HepG2 (cell line): ENCODE results near the gene DAGLB. TPM values are rescaled to one million over a fixed set of nuclear protein-coding genes. Genes with fewer than 3 reads are reported as not detected.

Source experiments
- ATAC-seq: fragments of 200-7000 bp; cut with Tn5 transposase; 3 replicates; pipeline ENCODE4 v1.9.1; 2020; ENCODE audit warnings: mild to moderate bottlenecking, moderate library complexity
- BruUV-seq: library from RNA; stranded (reverse); fragments of 400-500 nt; replicated peaks from 2 replicates; lab custom pipeline; 2021; lab: Mats Ljungman, UMichigan
- CTCF ChIA-PET: fragments of 300-600 bp; formaldehyde crosslinking; extraction: SDS; loops from one replicate; lab custom pipeline; 2021; ENCODE audit warnings: low total read pairs, inconsistent platforms, low intra/inter-chr PET ratio; lab: Yijun Ruan, JAX
- POLR2A ChIA-PET: fragments of 350-600 bp; sonication (Branson Sonifier 250); formaldehyde crosslinking; loops from one replicate; lab custom pipeline; 2020; ENCODE audit warnings: antibody characterized with exemption, inconsistent platforms; lab: Yijun Ruan, JAX
- DNase-seq: peaks from one replicate; pipeline ENCODE4 v3.0.0-alpha.2; 2015; ENCODE audit warnings: low spot score
- FAIRE-seq: peaks from 3 replicates; lab custom pipeline; 2011; peaks lifted over from hg19 to GRCh38; lab: Jason Lieb, UNC
- H2AFZ ChIP-seq: one replicate; pipeline ENCODE4 v1.6.1; 2011; ENCODE audit warnings: low read length, inconsistent platforms
- H3K27ac ChIP-seq: fragments of 300-600 bp; 3 replicates; pipeline ENCODE4 v1.8.0; 2011; ENCODE audit warnings: mixed run types, mild to moderate bottlenecking, mixed read lengths, low read length, inconsistent platforms; ENCODE audit not compliant: insufficient read depth; ENCODE audit errors: extremely low read length
- H3K27me3 ChIP-seq, 2 experiments: fragments of 200-600 bp in 1 of 2; 2 replicates in 1 of 2; 3 replicates in 1 of 2; pipeline versions ENCODE4 v1.6.0 to v1.8.0; 2011; ENCODE audit warnings: low read length in 2 of 2, mild to moderate bottlenecking in 2 of 2, moderate library complexity in 2 of 2, inconsistent platforms in 1 of 2; ENCODE audit not compliant: insufficient read depth in 2 of 2, control insufficient read depth in 1 of 2
- H3K36me3 ChIP-seq, 2 experiments: fragments of 200-600 bp in 1 of 2; replicated peaks in 1 of 2; 2 replicates in 1 of 2; 3 replicates in 1 of 2; pipeline versions ENCODE4 v1.5.1 to v1.8.0; 2011; ENCODE audit warnings: low read length in 2 of 2, inconsistent platforms in 1 of 2; ENCODE audit not compliant: insufficient read depth in 2 of 2, control insufficient read depth in 1 of 2
- H3K4me1 ChIP-seq: 2 replicates; pipeline ENCODE4 v1.5.1; 2012; ENCODE audit warnings: low read length, inconsistent platforms; ENCODE audit not compliant: insufficient read depth
- H3K4me2 ChIP-seq: 2 replicates; pipeline ENCODE4 v1.6.0; 2011; ENCODE audit warnings: low read depth, low read length, inconsistent platforms
- H3K4me3 ChIP-seq, 3 experiments: fragments of 200-600 bp in 1 of 3; sonication (generic), shearing (Covaris generic) in 1 of 3; replicated peaks in 1 of 3; 2 replicates each; pipeline ENCODE4 v1.5.1; 2011 to 2016; ENCODE audit warnings: low read length in 3 of 3, inconsistent platforms in 2 of 3, low read depth in 2 of 3, mild to moderate bottlenecking in 2 of 3, control low read depth in 1 of 3, mixed read lengths in 1 of 3; ENCODE audit not compliant: insufficient read depth in 1 of 3
- H3K79me2 ChIP-seq: one replicate; pipeline ENCODE4 v1.6.1; 2011; ENCODE audit warnings: low read length, inconsistent platforms; ENCODE audit not compliant: insufficient read depth
- H3K9ac ChIP-seq: 2 replicates; pipeline ENCODE4 v1.6.0; 2011; ENCODE audit warnings: mild to moderate bottlenecking, low read depth, low read length, inconsistent platforms; ENCODE audit not compliant: insufficient read depth
- H3K9me3 ChIP-seq: 2 replicates; pipeline ENCODE4 v1.5.1; 2012; ENCODE audit warnings: mild to moderate bottlenecking, low read length
- H4K20me1 ChIP-seq: 2 replicates; pipeline ENCODE4 v1.6.0; 2011; ENCODE audit warnings: inconsistent platforms, mild to moderate bottlenecking, low read length, moderate library complexity; ENCODE audit not compliant: insufficient read depth
- BORCS8-MEF2B ChIP-seq: sonication (generic); formaldehyde crosslinking; IDR thresholded peaks from 2 replicates; pipeline ENCODE4 v1.8.0; 2022; ENCODE audit warnings: mild to moderate bottlenecking, missing genetic modification reagents
- FOXA3 ChIP-seq: IDR thresholded peaks from 2 replicates; pipeline ENCODE4 v1.6.1; 2016; ENCODE audit warnings: missing genetic modification reagents, missing compliant biosample characterization
- FOXK2 ChIP-seq: fragments of 450-650 bp; IDR thresholded peaks from 2 replicates; pipeline ENCODE4 v1.6.1; 2016
- MEIS2 ChIP-seq: sonication (generic); formaldehyde crosslinking; IDR thresholded peaks from 2 replicates; pipeline ENCODE4 v1.9.0; 2021; ENCODE audit warnings: mild to moderate bottlenecking, missing genetic modification reagents
- MTF2 ChIP-seq: sonication (generic); formaldehyde crosslinking; IDR thresholded peaks from 2 replicates; pipeline ENCODE4 v1.5.0; 2020; ENCODE audit warnings: missing genetic modification reagents, borderline replicate concordance
- PCBP1 ChIP-seq: fragments of 200-400 bp; formaldehyde crosslinking; IDR thresholded peaks from 2 replicates; pipeline ENCODE4 v1.6.1; 2017; ENCODE audit warnings: mild to moderate bottlenecking, low read depth, low read length, borderline replicate concordance
- PHF8 ChIP-seq: sonication (generic); formaldehyde crosslinking; IDR thresholded peaks from 2 replicates; pipeline ENCODE4 v1.5.0; 2020; ENCODE audit warnings: missing genetic modification reagents
- SOX6 ChIP-seq, 2 experiments: fragments of 450-650 bp in 1 of 2; sonication (generic) in 1 of 2; formaldehyde crosslinking in 1 of 2; IDR thresholded peaks; 2 replicates each; pipeline versions ENCODE4 v1.4.0 to v1.6.1; 2017 to 2020; ENCODE audit warnings: antibody characterized with exemption in 1 of 2, mild to moderate bottlenecking in 1 of 2, missing genetic modification reagents in 1 of 2
- SP4 ChIP-seq: sonication (generic); formaldehyde crosslinking; IDR thresholded peaks from 2 replicates; pipeline ENCODE4 v1.8.1; 2023; ENCODE audit warnings: mild to moderate bottlenecking, missing genetic modification reagents
- YEATS4 ChIP-seq: sonication (generic); formaldehyde crosslinking; IDR thresholded peaks from 2 replicates; pipeline ENCODE4 v1.4.0; 2020; ENCODE audit warnings: missing genetic modification reagents, borderline replicate concordance
- YY1 ChIP-seq: IDR thresholded peaks from 2 replicates; pipeline ENCODE4 v1.6.1; 2011; ENCODE audit warnings: low read length, low read depth, moderate library complexity, mild to moderate bottlenecking; ENCODE audit not compliant: insufficient read depth, insufficient replicate concordance
- ZNF382 ChIP-seq: sonication (generic); formaldehyde crosslinking; IDR thresholded peaks from 2 replicates; pipeline ENCODE4 v1.5.0; 2020; ENCODE audit warnings: missing genetic modification reagents, mild to moderate bottlenecking, borderline replicate concordance
- ZNF558 ChIP-seq: sonication (generic); formaldehyde crosslinking; IDR thresholded peaks from 2 replicates; pipeline ENCODE4 v1.9.0; 2022; ENCODE audit warnings: mild to moderate bottlenecking, missing genetic modification reagents, borderline replicate concordance
- ZNF674 ChIP-seq: sonication (generic); formaldehyde crosslinking; IDR thresholded peaks from 2 replicates; pipeline ENCODE4 v1.5.0; 2020; ENCODE audit warnings: low read depth, mild to moderate bottlenecking, missing genetic modification reagents
- ZNF703 ChIP-seq: sonication (generic); formaldehyde crosslinking; IDR thresholded peaks from 2 replicates; pipeline ENCODE4 v1.5.1; 2020; ENCODE audit warnings: missing genetic modification reagents, mild to moderate bottlenecking, moderate library complexity, borderline replicate concordance
- ZNF749 ChIP-seq: sonication (generic); formaldehyde crosslinking; IDR thresholded peaks from 2 replicates; pipeline ENCODE4 v1.8.0; 2022; ENCODE audit warnings: mild to moderate bottlenecking, missing genetic modification reagents, moderate library complexity, borderline replicate concordance
- ZNF75D ChIP-seq: sonication (generic); formaldehyde crosslinking; IDR thresholded peaks from 2 replicates; pipeline ENCODE4 v1.8.1; 2023; ENCODE audit warnings: missing genetic modification reagents, mild to moderate bottlenecking, borderline replicate concordance
- ZNF773 ChIP-seq: sonication (generic); formaldehyde crosslinking; IDR thresholded peaks from 2 replicates; pipeline ENCODE4 v1.4.0; 2020; ENCODE audit warnings: missing genetic modification reagents, borderline replicate concordance
- WGBS: methylation state at CpG from one replicate; pipeline ENCODE4 v1.1.6; 2017; ENCODE audit warnings: low lambda C conversion rate; 5-methylcytosine and 5-hydroxymethylcytosine counted together
- in situ Hi-C: cut with HindIII; loops from 2 replicates; pipeline ENCODE4 v1.10.0; 2017; ENCODE audit warnings: low pct_unique_long_range_greater_than_20kb; ENCODE audit not compliant: extremely low pct_ligation_motif_present
- intact Hi-C: fragments of 100-400 bp; cut with micrococcal nuclease; formaldehyde crosslinking; loops from one replicate; pipeline ENCODE4 v1.10.0; 2022; ENCODE audit not compliant: unreplicated experiment
- polyA plus RNA-seq, 8 experiments: library from polyadenylated mRNA; depleted of rRNA in 3 of 8; stranded (reverse) in 7 of 8; unstranded in 1 of 8; fragments of >200 nt; fragmentation: Illumina TruSeq in 4 of 8; extraction: Trizol in 4 of 8; gene quantifications; 2 replicates each; pipeline versions ENCODE4 v1.2.1 to v1.2.3, GENCODE V29; 2011 to 2016; ENCODE audit warnings: low read depth in 4 of 8, missing spikeins in 1 of 8, mixed read lengths in 1 of 8; ENCODE audit not compliant: insufficient read depth in 1 of 8
- total RNA-seq, 5 experiments: library from RNA; depleted of rRNA; stranded (reverse); fragments of >200 nt; fragmentation: Illumina TruSeq; extraction: Trizol; gene quantifications; 2 replicates each; pipeline ENCODE4 v1.2.3, GENCODE V29; 2016; ENCODE audit warnings: low read depth in 1 of 5
- TF ChIP-seq, protein P1 (sequence below): sonication (generic); formaldehyde crosslinking; IDR thresholded peaks from 2 replicates; pipeline ENCODE4 v1.9.0; 2021; ENCODE audit warnings: missing genetic modification reagents, mild to moderate bottlenecking, borderline replicate concordance
- TF ChIP-seq, protein P2 (sequence below): sonication (generic); formaldehyde crosslinking; IDR thresholded peaks from 2 replicates; pipeline ENCODE4 v1.5.1; 2020; ENCODE audit warnings: mild to moderate bottlenecking, missing genetic modification reagents, borderline replicate concordance

Gene DAGLB
- total and polyA plus RNA-seq, 2 of the 13 experiments (the other 11 are each of a cell fraction or from before 2014, with no cell fraction given) = 7.9 to 9.8 TPM

DNA sequence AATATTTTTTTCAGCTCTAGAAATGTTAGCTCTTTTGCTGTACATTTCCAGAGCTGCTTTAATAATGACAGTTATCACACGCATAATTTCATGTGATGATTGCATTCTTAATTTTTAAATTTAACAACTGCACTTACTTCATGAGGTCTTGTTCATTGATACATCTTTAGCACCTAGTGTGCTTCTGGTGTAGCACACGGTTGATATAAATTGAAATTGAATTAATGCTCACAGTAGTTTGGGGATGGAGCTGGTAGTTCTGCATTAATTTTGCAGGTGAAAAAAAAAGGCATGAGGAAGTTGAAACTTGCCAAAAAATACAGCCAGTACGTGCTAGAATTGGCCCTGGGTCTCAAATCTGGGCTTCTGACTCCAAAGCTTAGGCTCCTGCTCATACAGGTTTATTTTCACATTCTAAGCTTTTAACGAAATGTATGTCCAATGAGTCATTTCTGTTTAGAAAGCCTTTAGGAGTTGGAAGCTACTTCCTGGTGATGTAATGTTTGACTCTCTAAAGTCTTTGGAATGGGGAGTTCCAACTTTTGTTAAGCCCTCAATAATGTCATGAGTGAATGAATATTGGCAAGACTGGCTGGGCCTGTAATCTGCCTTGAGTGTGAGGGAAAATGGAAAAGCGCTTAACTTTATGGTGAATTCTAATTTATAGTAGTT is 62.5 kb downstream of the DAGLB start:
- Histone ChIP-seq H3K4me2 (peak overlapping the region; percentile 25), H3K36me3 (peaks cover 7 to 45% of the 10 kb centered on the region in 2 experiments; a peak in 4 of 5 replicates), H3K4me1 (peaks cover 62% of the 10 kb centered on the region), H3K4me3 (no peak overlapping the region; a peak in 1 of 6 replicates), H3K79me2 (peaks cover 89% of the 10 kb centered on the region), H4K20me1 (peaks cover 77% of the 10 kb centered on the region), H3K27me3 (no peaks in the 10 kb centered on the region), H3K27ac (peak overlapping the region; percentile 38), H2AFZ (no peak overlapping the region), H3K9me3 (no peaks in the 10 kb centered on the region), H3K9ac (no peak overlapping the region)
- ATAC-seq (peak; percentile 85), FAIRE-seq (peak; percentile 75), DNase-seq (peak; percentile 91)
- WGBS = 48% methylated on average over 5 of the region's 5 CpGs
- ChIA-PET CTCF (no interaction called here), POLR2A (interaction anchor here (0.8 to 1.7 kb wide), 4 partner anchors 9 to 26 kb away, joined by 3 to 12 read pairs (median 6); no protein-coding TSS in a partner anchor)
- BruUV-seq = no TSS peak
- in situ Hi-C loops (no loop called here), intact Hi-C loops (loop anchor here (2.0 kb wide), 1 partner anchor 62 kb away; the partner anchor contains the start of gene DAGLB)
- TF ChIP-seq PHF8 (CRISPR knock-in tag) (no peak), YEATS4 (CRISPR knock-in tag) (no peak), MEIS2 (CRISPR knock-in tag) (no peak), ZNF773 (CRISPR knock-in tag) (no peak), SOX6 (IDR thresholded peaks at IDR 0.05) (no peak), SOX6 (CRISPR knock-in tag; IDR thresholded peaks at IDR 0.05) (peak; percentile 47; the same call in 1 of the 2 replicates), ZNF749 (CRISPR knock-in tag) (no peak), ZNF382 (no peak), YY1 (no peak), ZNF703 (CRISPR knock-in tag) (no peak), ZNF674 (CRISPR knock-in tag) (no peak), MTF2 (CRISPR knock-in tag) (no peak), BORCS8-MEF2B (CRISPR knock-in tag) (no peak), FOXA3 (CRISPR knock-in tag) (peak; percentile 42; the same call in 1 of the 2 replicates), ZNF75D (CRISPR knock-in tag) (no peak), ZNF558 (no peak), SP4 (CRISPR knock-in tag) (no peak), FOXK2 (no peak), PCBP1 (no peak)
- TF ChIP-seq, protein P1, sequence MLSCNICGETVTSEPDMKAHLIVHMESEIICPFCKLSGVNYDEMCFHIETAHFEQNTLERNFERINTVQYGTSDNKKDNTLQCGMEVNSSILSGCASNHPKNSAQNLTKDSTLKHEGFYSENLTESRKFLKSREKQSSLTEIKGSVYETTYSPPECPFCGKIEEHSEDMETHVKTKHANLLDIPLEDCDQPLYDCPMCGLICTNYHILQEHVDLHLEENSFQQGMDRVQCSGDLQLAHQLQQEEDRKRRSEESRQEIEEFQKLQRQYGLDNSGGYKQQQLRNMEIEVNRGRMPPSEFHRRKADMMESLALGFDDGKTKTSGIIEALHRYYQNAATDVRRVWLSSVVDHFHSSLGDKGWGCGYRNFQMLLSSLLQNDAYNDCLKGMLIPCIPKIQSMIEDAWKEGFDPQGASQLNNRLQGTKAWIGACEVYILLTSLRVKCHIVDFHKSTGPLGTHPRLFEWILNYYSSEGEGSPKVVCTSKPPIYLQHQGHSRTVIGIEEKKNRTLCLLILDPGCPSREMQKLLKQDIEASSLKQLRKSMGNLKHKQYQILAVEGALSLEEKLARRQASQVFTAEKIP = no peak
- TF ChIP-seq, protein P2, sequence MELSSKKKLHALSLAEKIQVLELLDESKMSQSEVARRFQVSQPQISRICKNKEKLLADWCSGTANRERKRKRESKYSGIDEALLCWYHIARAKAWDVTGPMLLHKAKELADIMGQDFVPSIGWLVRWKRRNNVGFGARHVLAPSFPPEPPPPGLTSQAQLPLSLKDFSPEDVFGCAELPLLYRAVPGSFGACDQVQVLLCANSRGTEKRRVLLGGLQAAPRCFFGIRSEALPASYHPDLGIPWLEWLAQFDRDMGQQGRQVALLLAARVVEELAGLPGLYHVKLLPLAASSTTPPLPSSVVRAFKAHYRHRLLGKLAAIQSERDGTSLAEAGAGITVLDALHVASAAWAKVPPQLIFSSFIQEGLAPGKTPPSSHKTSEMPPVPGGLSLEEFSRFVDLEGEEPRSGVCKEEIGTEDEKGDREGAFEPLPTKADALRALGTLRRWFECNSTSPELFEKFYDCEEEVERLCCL (CRISPR knock-in tag) = no peak
